Mesothelial cell of epicardium (in vitro differentiated cells): Measurements from ENCODE around the gene BSDC1. TPM values are rescaled to one million over a fixed set of nuclear protein-coding genes. Genes with fewer than 3 reads are reported as not detected.

ENCODE experiments used
- DNase-seq, 2 experiments: peaks; one replicate each; pipeline ENCODE4 v3.0.0; 2021; ENCODE audit warnings: low spot score in 2 of 2; ENCODE audit not compliant: unreplicated experiment in 2 of 2
- H3K27ac Mint-ChIP-seq: 2 replicates; pipeline ENCODE4 v1.8.0; 2021; ENCODE audit warnings: mixed read lengths
- H3K27me3 Mint-ChIP-seq: 2 replicates; pipeline ENCODE4 v1.8.0; 2021; ENCODE audit warnings: low read depth, mixed read lengths
- H3K36me3 Mint-ChIP-seq: 2 replicates; pipeline ENCODE4 v1.8.0; 2021; ENCODE audit warnings: mixed read lengths
- H3K4me1 Mint-ChIP-seq: 2 replicates; pipeline ENCODE4 v1.8.0; 2021; ENCODE audit warnings: mixed read lengths
- H3K4me3 Mint-ChIP-seq: 2 replicates; pipeline ENCODE4 v1.8.0; 2021; ENCODE audit warnings: mild to moderate bottlenecking, moderate library complexity, mixed read lengths
- H3K9me3 Mint-ChIP-seq: 2 replicates; pipeline ENCODE4 v1.8.0; 2021; ENCODE audit warnings: mixed read lengths
- total RNA-seq: library from RNA; stranded (reverse); gene quantifications from 3 replicates; pipeline ENCODE4 v1.2.1, GENCODE V29; 2021
- TF ChIP-seq, protein P1 (sequence below): fragments of 200-600 bp; sonication (generic); IDR thresholded peaks from one replicate; pipeline ENCODE4 v1.5.0; 2021; ENCODE audit warnings: antibody characterized with exemption; ENCODE audit not compliant: unreplicated experiment

Gene BSDC1
- total RNA-seq, 1 donor from 2014 or later = 73.4 TPM

DNA sequence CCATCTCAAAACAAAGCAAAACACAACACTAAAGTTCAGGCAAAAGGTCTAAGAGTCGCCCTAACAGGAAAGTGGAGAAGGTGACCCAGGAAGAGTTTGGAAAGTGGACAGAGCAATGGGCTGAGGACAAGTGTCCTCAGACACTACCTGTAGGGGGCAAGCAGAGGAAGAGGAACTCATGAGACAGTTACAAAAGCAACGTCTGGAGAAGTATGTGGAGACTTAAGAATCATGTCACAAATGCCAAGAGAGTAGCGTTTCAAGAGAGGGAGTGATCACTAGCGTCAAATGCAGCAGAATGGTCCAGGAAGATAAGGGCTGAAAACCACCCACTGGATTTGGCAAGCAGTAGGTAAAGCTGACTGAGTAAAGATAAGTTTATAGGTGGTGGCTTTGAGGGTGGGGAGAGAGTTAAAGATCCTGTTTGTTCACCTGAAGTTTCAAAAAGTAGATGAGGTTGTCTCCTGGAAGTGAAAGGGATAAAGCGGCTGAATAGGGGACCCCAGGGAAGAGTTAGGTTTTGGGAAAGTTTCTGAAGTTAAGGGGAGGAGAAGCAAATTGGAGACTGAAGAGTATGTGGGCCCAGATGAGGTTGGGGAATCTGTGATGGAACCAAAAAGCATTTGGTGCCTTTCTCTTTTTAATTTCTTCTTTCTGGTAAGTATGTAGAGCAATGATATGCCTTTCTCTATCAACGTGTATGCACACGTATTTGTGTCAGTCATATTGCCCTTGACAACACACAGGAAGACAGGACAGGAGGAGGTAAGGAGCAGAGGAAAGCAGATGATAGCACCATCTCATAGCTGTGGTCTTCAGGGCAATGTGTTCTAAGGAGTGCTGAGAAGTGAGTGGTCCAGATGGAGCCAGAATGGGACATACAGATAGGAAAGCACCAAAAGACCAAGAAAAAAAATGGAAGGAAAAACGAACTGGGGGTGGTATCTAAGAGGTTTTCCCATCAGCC is 3.1 kb downstream of the BSDC1 start:
- DNase-seq = no peak
- Mint-ChIP-seq H3K36me3 (peaks cover 13% of the 10 kb centered on the region), H3K27ac (no peak overlapping the region)

DNA sequence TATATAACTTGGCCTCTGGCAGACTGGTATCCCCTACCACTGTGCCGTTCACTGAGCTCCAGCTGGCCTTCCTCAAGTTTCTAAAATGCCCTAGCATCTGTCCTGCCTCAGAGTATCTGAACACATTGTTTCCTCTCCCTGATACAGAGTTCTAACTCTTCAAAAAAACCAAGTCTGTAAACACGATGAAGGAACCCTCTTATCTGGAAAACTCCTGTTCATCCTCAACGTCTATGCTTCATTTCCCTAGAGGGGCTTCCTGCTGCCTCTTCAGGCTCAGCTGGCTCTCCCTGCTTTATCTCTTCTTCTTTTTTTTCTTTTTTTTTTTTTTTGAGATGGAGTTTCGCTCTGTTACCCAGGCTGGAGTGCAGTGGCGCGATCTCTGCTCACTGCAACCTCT is 5.6 kb downstream of the BSDC1 start:
- DNase-seq = no peak
- Mint-ChIP-seq H3K27ac (no peak overlapping the region), H3K36me3 (peaks cover 19% of the 10 kb centered on the region), H3K4me3 (no peak overlapping the region), H3K27me3 (no peaks in the 10 kb centered on the region), H3K9me3 (no peaks in the 10 kb centered on the region), H3K4me1 (peaks cover 14% of the 10 kb centered on the region)
- TF ChIP-seq, protein P1, sequence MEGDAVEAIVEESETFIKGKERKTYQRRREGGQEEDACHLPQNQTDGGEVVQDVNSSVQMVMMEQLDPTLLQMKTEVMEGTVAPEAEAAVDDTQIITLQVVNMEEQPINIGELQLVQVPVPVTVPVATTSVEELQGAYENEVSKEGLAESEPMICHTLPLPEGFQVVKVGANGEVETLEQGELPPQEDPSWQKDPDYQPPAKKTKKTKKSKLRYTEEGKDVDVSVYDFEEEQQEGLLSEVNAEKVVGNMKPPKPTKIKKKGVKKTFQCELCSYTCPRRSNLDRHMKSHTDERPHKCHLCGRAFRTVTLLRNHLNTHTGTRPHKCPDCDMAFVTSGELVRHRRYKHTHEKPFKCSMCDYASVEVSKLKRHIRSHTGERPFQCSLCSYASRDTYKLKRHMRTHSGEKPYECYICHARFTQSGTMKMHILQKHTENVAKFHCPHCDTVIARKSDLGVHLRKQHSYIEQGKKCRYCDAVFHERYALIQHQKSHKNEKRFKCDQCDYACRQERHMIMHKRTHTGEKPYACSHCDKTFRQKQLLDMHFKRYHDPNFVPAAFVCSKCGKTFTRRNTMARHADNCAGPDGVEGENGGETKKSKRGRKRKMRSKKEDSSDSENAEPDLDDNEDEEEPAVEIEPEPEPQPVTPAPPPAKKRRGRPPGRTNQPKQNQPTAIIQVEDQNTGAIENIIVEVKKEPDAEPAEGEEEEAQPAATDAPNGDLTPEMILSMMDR = no peak

More for the DNA sequence above, 3.1 kb downstream of the BSDC1 start:
- Mint-ChIP-seq H3K27me3 (no peaks in the 10 kb centered on the region), H3K9me3 (no peaks in the 10 kb centered on the region), H3K4me1 (peaks cover 24% of the 10 kb centered on the region), H3K4me3 (no peak overlapping the region)
- TF ChIP-seq, protein P1 = no peak

DNA sequence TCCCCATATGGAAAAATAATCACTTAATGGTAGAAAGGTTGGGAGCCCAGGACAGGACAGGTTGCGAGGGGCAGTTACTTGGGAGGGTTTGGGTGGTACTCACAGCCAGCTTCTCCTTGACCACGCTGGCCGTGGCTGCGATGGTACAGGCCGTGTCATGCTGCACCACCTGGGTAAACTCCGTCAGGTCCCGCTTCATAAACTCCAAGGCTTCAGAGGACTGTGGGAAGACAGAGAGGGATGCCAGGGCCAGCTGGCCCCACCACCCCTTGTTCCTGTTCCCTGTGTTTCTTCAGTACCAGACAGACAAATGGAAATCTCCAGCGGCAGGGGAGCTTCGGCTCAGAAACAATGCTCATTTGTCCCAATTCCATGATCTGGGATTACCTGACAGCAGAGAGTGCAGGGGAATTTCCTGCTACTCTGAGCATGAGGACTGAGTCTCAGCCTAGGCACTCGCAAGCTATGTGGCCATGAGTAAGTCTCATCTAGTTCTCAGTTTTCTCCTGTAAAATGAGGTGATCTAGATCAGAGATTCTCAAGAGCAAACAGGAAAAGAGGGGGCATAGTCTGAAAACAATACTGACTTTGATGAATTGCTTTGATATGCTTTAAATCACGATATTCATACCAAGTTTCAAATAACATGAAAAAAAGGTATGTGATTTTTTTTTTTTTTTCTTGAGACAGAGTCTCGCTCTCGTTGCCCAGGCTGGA is 7.4 kb downstream of the BSDC1 start:
- H3K36me3 Mint-ChIP-seq = peaks cover 19% of the 10 kb centered on the region
- H3K4me1 Mint-ChIP-seq = no peaks in the 10 kb centered on the region
- DNase-seq = no peak

DNA sequence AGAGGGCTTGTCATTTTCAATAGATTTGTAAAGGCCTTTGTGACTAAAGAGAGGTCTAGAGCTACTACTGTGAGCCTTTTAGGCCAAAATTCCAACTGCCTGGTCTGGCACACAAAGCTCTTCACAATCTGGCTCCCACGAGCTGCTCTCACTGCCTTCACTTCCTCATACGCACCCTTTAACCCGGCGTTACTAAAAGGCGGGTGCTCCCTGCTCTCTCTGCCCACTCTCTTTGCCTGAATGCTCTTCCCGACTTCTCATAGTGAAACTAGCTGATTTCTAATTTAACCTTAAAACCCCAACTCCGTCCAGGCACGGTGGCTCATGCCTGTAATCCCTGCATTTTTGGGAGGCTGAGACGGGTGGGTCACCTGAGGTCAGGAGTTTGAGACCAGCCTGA is 14.2 kb downstream of the BSDC1 start:
- TF ChIP-seq, protein P1 = no peak
- no peaks in the 10 kb centered on the region for H3K4me1 Mint-ChIP-seq
- H3K9me3 Mint-ChIP-seq = no peaks in the 10 kb centered on the region
- no peak for DNase-seq
- no peaks in the 10 kb centered on the region for H3K27me3 Mint-ChIP-seq
- no peak overlapping the region for H3K4me3 Mint-ChIP-seq
- H3K27ac Mint-ChIP-seq = no peak overlapping the region
- H3K36me3 Mint-ChIP-seq = peaks cover 37% of the 10 kb centered on the region

More for the DNA sequence above, 7.4 kb downstream of the BSDC1 start:
- Mint-ChIP-seq H3K9me3 (no peaks in the 10 kb centered on the region), H3K4me3 (no peak overlapping the region), H3K27me3 (no peaks in the 10 kb centered on the region), H3K27ac (no peak overlapping the region)
- TF ChIP-seq, protein P1 = no peak

DNA sequence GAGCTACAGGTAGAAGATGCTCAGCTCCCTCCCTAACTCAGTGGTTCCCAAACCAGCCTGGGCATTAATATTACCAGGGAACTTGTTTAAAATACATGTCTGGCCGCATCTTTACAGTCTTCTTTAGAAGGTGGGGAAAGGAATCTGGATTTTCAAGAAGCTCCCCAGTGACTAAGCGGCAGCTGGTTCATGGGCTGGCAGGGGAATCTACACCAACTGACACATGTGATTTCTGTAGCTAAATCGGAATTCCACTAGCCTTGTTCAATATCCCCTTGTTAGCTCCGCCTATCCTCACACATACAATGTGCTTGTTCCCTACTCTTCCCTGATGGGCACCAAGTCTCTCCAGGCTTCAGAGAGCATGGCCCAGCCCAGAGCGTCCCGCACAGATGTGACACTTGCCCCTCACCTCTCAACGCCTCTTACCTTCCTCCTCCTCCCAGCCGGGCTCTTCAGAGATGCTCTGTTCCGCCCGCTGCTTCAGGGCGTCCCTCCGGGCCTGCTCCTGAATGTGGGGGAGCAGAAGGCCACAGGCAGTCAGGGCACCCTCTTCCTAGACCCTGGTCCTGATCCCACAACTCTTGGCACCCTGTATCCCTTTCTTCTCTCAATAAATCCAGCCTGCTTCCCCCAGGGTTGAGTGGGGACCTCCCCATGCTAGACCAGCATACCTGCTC is 16.6 kb downstream of the BSDC1 start:
- Mint-ChIP-seq H3K27ac (no peak overlapping the region), H3K27me3 (no peaks in the 10 kb centered on the region), H3K9me3 (no peaks in the 10 kb centered on the region), H3K4me3 (no peak overlapping the region), H3K36me3 (peaks cover 44% of the 10 kb centered on the region), H3K4me1 (no peaks in the 10 kb centered on the region)
- TF ChIP-seq, protein P1 = no peak
- DNase-seq = no peak
